ENCODE measurements around the gene NECAB3.

GRCh38 chr20:33684533-33685327, 10.5 kb upstream of the NECAB3 start:
- TF ChIP-seq CTCF (IDR thresholded peaks at IDR 0.05) (no peak), SIN3A (IDR thresholded peaks at IDR 0.05; ENCODE audit: borderline replicate concordance, insufficient read depth, low read depth, low read length) (no peak), POLR2AphosphoS5 (IDR thresholded peaks at IDR 0.05; ENCODE audit: low read depth, low read length) (no peak; the same call in 1 of the 2 replicates)

Data from Panc1 (cell line).